ES-I3 (cell line): Measurements from ENCODE around the gene SERGEF.

Experiments
- H3K36me3 ChIP-seq: 2 replicates; pipeline ENCODE4 v1.6.1; 2013; ENCODE audit warnings: mild to moderate bottlenecking, low read length, control low read depth, moderate library complexity; ENCODE audit not compliant: insufficient read depth
- H3K4me1 ChIP-seq: 2 replicates; pipeline ENCODE4 v1.6.1; 2013; ENCODE audit warnings: mild to moderate bottlenecking, control low read depth, low read length; ENCODE audit not compliant: insufficient read depth
- H3K9ac ChIP-seq: 2 replicates; pipeline ENCODE4 v1.6.1; 2013; ENCODE audit warnings: low read depth, mild to moderate bottlenecking, low read length, moderate library complexity
- H3K9me3 ChIP-seq: 2 replicates; pipeline ENCODE4 v1.6.1; 2013; ENCODE audit warnings: mild to moderate bottlenecking, low read length, moderate library complexity; ENCODE audit not compliant: control insufficient read depth, insufficient read depth

Gene SERGEF

DNA sequence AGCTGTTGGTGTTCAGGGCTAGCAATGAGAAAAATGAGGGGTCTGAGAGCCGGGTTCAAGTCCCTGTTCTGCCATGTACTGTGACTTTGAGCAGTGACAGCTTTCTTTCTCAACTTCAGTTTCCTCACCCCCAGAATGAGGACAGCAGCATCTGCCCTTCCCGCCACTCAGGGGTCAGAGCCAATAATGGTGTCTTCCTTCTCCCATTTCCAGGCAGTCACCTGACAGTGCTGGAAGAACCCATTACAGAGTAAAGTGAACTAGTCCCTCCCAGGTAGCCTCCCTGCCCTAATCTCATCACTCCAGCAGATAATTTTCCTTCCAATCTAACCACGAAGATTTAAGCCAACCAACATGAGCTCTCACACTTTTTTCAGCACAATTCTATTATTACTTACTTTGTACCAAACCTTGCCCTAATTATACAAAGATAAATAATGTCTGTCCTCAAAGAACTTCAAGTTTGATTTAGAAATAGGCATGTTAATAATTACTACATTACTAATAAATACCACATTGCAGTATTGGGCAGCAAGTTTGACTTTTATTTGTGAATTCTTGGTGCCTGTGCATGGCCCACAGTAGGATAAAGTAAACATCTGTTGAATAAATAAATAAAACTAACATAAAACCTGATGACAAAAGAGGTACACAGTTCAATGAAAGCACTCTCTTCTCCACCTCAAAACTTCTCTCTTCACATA is 61.0 kb downstream of the SERGEF start:
- H3K4me1 ChIP-seq = no peaks in the 10 kb centered on the region
- no peaks in the 10 kb centered on the region for H3K36me3 ChIP-seq
- no peaks in the 10 kb centered on the region for H3K9me3 ChIP-seq
- no peak overlapping the region for H3K9ac ChIP-seq

DNA sequence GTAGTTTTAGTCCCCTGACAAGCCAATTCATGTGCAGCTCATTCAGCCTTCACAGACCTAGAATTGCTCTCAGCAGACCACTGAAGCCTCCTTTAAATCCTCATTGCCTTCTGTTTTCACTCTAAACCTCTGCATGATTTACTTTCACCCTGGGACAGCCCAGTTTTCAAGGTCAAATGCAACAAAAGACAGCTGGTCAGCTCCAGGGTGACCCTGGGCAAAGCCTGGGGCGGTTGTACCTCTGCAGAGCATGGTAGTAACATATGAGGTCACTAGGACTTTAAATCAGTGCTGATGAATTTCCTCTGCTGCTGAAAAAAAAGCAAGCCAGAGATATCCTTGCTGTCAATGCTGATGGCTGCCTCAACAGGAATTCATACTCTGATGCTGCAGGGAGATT is 62.2 kb downstream of the SERGEF start:
- Histone ChIP-seq H3K4me1 (no peaks in the 10 kb centered on the region), H3K9ac (no peak overlapping the region), H3K9me3 (no peaks in the 10 kb centered on the region), H3K36me3 (no peaks in the 10 kb centered on the region)

DNA sequence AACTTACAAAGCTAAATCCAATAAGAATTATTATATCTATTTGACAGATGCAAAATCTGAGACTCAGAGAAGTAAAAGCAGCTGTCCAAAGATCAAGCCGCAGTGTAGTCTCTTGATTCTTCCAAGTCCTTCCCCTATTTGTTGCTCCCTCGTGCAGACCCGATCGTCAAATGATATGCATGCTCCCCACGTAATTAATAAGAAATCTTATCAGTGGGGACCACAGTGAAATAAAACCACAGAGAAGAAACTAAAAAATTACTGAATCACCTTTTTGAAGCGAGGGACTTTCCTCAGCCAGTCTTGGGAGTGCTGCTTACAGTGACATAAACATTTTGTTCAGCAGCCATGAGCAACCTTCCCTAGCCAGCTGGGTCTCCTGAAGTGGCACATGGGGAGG is 64.6 kb downstream of the SERGEF start:
- no peaks in the 10 kb centered on the region for H3K36me3 ChIP-seq
- no peak overlapping the region for H3K9ac ChIP-seq
- no peaks in the 10 kb centered on the region for H3K9me3 ChIP-seq
- no peaks in the 10 kb centered on the region for H3K4me1 ChIP-seq

DNA sequence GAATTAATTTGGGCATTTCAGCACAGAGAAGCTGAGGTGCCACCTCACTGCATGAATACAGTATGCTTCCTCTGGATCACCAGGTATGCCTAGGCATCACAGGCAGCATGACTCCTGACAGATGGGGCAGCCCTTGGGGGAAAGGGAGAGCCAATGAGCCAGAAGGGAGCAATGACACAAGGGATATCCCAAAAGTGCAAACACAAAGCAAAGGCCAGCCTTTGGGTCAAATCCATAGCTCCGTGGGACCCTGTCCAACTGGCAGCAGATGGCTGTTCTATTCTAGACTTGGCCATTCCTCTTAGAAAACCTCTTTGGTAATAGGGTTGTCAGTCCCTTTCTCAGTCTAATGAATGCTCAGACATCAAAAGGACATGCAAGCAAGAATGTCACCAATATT is 73.3 kb downstream of the SERGEF start:
- H3K9me3 ChIP-seq = no peaks in the 10 kb centered on the region
- H3K4me1 ChIP-seq = no peaks in the 10 kb centered on the region
- H3K9ac ChIP-seq = no peak overlapping the region
- no peaks in the 10 kb centered on the region for H3K36me3 ChIP-seq

DNA sequence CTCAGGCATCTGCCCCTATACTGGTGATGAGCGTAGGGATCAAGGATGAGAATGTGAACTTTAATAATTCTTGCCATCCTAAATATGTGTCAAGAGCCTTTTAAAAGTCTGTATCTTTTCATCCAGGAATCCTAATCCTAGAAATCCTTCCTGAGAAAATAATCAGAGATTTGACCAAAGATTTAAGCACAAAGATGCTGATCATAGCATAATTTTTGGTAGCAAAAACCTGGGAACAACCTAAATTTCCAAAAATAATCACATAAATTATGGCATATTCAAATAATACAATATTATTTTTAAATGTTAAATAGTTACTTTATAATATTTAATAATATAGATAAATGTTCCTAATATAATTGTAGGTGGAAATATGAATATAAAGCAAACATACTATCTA is 76.1 kb downstream of the SERGEF start:
- Histone ChIP-seq H3K4me1 (no peaks in the 10 kb centered on the region), H3K36me3 (no peaks in the 10 kb centered on the region), H3K9me3 (no peaks in the 10 kb centered on the region), H3K9ac (no peak overlapping the region)

DNA sequence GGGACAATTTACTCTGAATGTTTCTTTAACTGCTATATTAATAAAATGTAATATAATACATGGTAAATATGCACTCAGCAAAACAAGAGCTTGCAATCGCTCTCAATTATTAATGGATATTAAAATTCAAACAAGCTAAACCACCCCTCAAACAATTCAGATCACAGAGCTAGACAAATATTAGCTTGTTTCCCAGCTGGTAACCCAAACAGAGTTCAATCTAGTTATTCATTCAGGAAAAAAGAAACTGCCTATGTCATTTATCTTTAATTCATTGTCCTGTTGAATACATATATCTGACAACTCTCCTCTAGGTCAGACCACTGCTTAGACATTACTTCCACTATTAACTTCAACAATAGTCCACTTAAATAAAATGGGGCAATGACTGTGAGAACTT is 78.7 kb downstream of the SERGEF start:
- no peaks in the 10 kb centered on the region for H3K36me3 ChIP-seq
- H3K9ac ChIP-seq = no peak overlapping the region
- H3K4me1 ChIP-seq = no peaks in the 10 kb centered on the region
- no peaks in the 10 kb centered on the region for H3K9me3 ChIP-seq

DNA sequence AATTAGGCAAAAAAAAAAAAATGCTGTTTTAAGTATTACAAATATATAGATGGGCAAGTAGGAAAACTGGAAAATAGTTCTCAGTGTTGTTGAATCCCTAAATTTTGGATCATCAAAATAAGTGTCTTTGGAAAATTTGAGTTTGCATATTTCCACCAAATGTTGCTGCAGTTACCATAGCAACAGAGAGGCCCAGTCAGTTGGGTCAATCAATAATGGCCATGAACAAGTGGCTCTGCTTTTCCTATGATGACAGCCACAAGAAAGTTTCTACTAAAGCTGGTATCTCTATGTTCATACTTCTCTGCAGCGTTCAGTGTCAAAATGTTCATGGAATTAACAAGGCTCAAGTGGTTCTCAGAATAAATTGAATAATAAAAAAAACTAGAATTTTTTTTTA is 79.1 kb downstream of the SERGEF start:
- Histone ChIP-seq H3K36me3 (no peaks in the 10 kb centered on the region), H3K9ac (no peak overlapping the region), H3K9me3 (no peaks in the 10 kb centered on the region), H3K4me1 (no peaks in the 10 kb centered on the region)

DNA sequence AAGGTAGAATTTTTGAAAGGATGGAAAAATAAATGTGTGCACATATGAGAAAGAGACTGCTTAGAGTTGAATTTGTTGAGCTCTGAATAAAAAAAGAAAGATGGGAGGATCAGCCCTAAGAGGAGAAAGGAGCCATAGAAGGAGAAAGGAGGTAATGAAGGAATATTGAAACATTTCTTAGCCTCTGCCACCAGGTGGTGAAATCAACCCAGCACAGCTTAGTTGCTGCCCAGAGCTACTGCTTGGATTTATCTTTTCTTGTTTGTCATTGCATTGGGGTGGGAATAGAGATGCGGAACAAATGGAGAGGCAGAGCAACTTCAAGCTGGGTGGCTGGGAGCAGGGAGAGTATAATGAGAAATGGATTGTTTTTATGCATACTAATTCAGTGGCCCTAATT is 80.4 kb downstream of the SERGEF start:
- H3K9ac ChIP-seq = no peak overlapping the region
- H3K36me3 ChIP-seq = no peaks in the 10 kb centered on the region
- H3K9me3 ChIP-seq = no peaks in the 10 kb centered on the region
- H3K4me1 ChIP-seq = no peaks in the 10 kb centered on the region

DNA sequence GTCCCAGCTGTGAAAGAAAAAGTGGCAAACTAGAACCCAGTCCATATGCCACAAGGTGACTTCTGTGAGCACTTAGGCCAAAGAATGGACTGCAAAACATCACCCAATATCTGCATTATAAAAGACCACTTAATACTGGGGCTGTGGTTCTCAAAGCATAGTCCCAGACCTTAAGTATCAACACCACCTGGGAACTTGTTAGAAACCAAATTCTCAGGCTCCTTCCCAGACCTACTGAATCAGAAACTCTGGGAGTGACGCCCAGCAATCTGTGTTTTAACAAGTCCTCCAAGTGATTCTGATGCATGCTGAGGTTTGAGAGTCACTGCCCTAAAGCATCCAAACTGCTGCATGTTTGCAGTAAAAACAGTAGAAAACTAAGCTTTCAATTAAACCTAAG is 81.3 kb downstream of the SERGEF start:
- no peaks in the 10 kb centered on the region for H3K4me1 ChIP-seq
- no peaks in the 10 kb centered on the region for H3K36me3 ChIP-seq
- no peak overlapping the region for H3K9ac ChIP-seq
- no peaks in the 10 kb centered on the region for H3K9me3 ChIP-seq

DNA sequence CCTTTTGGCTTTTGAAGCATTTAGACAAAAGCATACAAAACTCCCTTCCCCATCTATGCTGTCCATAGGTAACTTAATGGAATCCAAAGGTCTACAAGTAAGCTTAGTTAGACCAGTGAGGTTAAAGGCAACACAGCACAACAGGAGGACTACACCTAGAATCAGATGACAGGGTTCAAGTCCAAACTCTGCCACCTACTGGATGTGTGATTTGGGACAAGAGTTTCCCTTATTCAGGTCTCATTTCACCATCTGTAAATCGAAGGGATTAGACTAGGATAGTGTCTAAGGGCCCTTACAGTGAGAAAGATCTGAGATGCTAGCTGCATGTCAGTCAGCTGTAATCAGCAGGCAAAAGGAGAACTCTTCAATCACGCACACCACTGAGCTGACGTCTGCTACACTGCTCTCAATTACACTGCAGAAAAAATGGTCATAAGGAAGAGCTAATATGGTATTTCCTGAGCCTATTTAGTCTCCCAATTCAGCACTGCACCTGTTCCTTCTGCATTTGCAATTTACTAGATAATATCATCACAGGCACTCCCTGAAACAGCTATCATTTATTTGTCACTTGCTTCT is 82.2 kb downstream of the SERGEF start:
- H3K4me1 ChIP-seq = no peaks in the 10 kb centered on the region
- H3K9me3 ChIP-seq = no peaks in the 10 kb centered on the region
- H3K36me3 ChIP-seq = no peaks in the 10 kb centered on the region
- H3K9ac ChIP-seq = no peak overlapping the region

DNA sequence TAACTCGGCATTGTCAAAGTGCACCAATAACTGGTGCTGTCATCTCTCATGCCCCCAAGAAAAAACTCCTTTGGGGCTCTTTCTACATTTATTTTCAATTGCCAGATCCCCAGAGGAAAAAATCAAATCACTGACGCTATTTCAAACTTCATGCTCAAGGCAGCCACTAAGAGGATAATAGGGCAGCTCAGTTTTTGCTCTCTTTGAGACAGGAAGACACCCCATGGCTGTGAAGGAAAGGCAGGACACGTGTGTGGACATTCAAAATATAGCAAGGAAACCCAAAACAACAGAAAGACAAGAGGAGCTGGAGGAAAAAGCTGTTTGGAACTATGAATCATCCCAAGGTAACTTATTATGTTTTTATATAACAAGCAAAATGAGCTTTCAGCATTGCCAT is 83.7 kb downstream of the SERGEF start:
- Histone ChIP-seq H3K9me3 (no peaks in the 10 kb centered on the region), H3K36me3 (no peaks in the 10 kb centered on the region), H3K9ac (no peak overlapping the region), H3K4me1 (no peaks in the 10 kb centered on the region)

DNA sequence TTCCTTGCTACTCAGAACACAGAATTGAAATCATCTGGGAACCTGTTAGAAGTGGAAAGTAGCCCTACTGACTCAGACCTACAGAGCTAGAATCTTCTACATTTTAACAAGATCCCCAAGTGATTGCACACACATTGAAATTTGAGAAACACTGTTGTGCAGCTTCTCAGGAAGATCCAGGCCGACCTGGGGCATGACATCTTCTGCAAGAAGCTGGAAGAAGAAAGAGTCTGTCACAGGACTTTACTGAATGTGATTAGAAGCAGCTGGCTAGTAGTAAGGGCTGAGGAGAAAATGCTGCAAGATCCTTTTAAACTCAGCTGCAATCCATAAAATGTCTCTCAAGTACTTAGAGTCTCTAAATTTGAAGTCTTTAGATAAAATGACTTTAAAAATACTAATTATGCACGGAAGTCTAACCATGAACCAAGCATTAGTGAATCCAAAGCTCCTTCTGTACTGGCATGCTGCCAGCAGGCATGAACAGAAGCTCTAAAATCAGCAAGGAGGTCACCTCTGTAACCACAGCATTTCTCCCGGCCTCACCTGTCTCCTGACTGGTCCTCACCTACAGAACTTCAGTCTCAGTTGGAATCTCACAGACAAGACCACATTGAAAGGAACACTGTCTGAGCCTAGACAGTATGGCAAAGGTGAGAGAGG is 85.0 kb downstream of the SERGEF start:
- Histone ChIP-seq H3K36me3 (no peaks in the 10 kb centered on the region), H3K4me1 (no peaks in the 10 kb centered on the region), H3K9ac (no peak overlapping the region), H3K9me3 (no peaks in the 10 kb centered on the region)

DNA sequence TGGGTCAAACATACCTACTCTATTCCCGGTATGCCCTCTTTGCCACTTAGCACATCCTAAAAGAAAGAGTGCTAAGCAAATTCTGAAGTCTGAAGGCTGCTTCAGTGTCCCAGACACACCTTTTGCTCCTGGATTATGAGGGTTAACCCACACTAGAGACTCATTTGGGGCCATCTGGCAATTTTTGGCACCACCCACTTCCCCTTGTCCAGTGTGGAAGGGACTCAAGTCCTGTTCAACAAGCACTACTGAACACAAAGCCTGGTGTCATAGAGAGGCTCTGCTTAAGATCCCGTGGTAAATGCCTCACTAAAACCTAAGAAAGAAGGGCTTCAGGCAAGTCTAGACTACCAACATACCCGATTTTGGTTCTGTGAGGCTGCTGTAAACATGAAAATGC is 85.8 kb downstream of the SERGEF start:
- H3K36me3 ChIP-seq = no peaks in the 10 kb centered on the region
- H3K4me1 ChIP-seq = no peaks in the 10 kb centered on the region

DNA sequence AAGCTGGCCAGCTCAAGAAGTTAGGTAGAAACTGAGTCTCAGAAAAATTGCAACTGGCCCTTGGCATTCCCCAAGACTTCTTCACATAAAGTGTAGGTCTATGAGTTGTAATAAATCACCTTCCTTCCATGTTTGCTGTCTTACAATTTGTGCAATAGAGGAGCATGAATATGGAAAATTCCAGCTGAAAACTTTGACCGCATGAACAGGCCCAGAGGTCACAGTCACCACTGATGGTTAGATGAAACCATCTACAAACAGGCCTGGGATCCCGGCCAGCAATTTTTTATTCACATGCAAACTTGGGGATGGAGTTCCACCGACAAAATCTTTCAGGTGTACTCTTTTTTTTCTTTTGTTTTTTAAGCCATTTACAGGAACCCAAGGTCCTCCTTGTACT is 88.1 kb downstream of the SERGEF start:
- Histone ChIP-seq H3K9me3 (no peaks in the 10 kb centered on the region), H3K36me3 (no peaks in the 10 kb centered on the region), H3K9ac (no peak overlapping the region), H3K4me1 (no peaks in the 10 kb centered on the region)

More for the DNA sequence above, 85.8 kb downstream of the SERGEF start:
- H3K9me3 ChIP-seq = no peaks in the 10 kb centered on the region
- H3K9ac ChIP-seq = no peak overlapping the region

DNA sequence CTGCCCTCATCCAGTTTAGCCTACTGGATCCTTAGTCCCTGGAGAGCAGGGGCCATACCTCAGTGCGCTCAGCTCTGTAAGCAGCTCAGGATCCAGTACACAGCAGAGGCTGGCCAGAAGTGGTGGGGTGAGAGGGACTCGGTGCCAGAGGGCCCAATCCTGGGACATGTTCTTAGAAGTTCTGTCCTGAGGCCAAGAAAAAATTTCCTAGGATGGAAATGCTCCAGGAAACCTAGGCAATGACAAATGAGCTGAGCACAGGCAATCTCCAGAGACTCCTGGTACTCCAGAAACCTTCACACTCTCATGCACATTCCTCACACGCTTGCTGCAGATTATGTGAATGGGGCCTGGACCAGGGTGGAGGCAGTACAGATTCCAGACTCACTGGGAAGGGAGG is 89.6 kb downstream of the SERGEF start:
- Histone ChIP-seq H3K9ac (no peak overlapping the region), H3K4me1 (no peaks in the 10 kb centered on the region), H3K9me3 (no peaks in the 10 kb centered on the region), H3K36me3 (no peaks in the 10 kb centered on the region)
